GM12892 (cell line): ENCODE data around the gene RICTOR.

Source experiments
- POLR2A ChIP-seq: IDR thresholded peaks from 2 replicates; pipeline ENCODE4 v1.6.1; 2011; ENCODE audit warnings: low read depth, low read length, control low read depth
- POLR2AphosphoS5 ChIP-seq: IDR thresholded peaks from 2 replicates; pipeline ENCODE4 v1.6.1; 2011; ENCODE audit warnings: low read depth, low read length, control low read depth
- TAF1 ChIP-seq: IDR thresholded peaks from 2 replicates; pipeline ENCODE4 v1.6.1; 2011; ENCODE audit warnings: low read depth, mild to moderate bottlenecking, control low read depth, low read length, borderline replicate concordance

DNA sequence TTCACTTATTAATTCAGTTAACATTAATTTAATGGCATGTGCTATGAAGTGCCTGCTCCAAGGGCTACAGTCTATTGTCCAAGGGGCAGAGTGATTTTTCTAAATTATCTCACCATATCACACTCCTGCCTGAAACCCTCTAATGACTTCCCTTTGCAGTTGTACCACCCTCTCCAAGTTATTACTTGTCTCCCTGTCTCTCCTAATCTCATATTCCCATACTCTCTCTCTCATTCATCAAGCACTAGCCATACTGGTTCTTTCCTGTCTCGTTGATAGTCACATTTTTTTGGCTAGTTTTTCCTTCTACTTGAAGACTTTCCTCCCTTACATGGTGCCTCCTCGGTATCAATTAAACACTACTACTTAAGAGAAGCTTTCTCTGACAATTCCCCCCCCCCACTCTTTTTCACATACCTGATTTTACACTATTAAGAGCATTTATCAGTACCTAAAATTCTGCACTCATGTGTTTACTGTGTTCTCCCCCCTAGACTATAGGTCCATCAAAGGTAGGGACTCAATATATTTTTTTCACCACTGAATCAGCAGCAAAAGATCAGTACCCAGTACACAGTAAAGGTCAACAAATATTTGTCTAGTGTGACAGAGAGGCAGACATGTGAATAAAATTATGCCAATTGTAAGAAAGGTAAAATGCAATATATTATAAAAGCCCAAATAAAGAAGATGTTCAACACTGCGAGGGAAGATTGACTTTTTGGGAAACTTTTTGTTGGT lies 19.0 kb downstream of the RICTOR start:
- no peak for TF ChIP-seq POLR2AphosphoS5
- TF ChIP-seq POLR2A, result no peak
- TF ChIP-seq TAF1, result no peak
